ENCODE data around the gene GCNT2.

DNA sequence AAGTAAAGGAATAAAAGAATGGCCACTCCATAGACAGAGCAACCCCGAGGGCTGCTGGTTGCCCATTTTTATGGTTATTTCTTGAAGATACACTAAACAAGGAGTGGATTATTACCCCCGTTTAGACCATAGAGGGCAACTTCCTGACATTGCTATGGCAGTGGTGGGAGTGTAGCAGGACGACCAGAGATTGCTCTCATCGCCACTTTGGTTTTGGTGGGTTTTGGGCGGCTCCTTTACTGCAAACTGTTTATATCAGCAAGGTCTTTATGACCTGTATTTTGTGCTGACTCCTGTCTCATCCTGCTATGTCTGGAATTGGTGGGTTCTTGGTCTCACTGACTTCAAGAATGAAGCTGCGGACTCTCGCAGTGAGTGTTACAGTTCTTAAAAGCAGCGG is 94.5 kb downstream of the GCNT2 start:
- TF ChIP-seq POLR2A (IDR thresholded peaks at IDR 0.05): no peak
- TF ChIP-seq, protein P1, sequence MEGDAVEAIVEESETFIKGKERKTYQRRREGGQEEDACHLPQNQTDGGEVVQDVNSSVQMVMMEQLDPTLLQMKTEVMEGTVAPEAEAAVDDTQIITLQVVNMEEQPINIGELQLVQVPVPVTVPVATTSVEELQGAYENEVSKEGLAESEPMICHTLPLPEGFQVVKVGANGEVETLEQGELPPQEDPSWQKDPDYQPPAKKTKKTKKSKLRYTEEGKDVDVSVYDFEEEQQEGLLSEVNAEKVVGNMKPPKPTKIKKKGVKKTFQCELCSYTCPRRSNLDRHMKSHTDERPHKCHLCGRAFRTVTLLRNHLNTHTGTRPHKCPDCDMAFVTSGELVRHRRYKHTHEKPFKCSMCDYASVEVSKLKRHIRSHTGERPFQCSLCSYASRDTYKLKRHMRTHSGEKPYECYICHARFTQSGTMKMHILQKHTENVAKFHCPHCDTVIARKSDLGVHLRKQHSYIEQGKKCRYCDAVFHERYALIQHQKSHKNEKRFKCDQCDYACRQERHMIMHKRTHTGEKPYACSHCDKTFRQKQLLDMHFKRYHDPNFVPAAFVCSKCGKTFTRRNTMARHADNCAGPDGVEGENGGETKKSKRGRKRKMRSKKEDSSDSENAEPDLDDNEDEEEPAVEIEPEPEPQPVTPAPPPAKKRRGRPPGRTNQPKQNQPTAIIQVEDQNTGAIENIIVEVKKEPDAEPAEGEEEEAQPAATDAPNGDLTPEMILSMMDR (IDR thresholded peaks at IDR 0.05): no peak

Measured in Peyer's patch (tissue), 4 donors.